ENCODE measurements around the gene TACC3.

TACC3 gene

GRCh38 chr4:1792832-1793495 lies 71.6 kb downstream of the TACC3 start, which contains the start of gene FGFR3:
Gene FGFR3, plus strand, starts transcription at chr4:1793293. Its CDS starts 642 bp downstream, at chr4:1793935.
- CTCF ChIA-PET = interaction anchor here (2.0 kb wide), 1 partner anchor 17 kb away, joined by 7 read pairs; no protein-coding TSS in a partner anchor
- peak within 1 kb of the TSS; percentile 91 for H3K27ac ChIP-seq
- TF ChIP-seq CTCF (conservative IDR thresholded peaks at IDR 0.05; ENCODE audit: low read depth) = no peak
- POLR2A ChIA-PET (ENCODE audit: low non-redundant PET) = interaction anchor here (1.0 kb wide), 1 partner anchor 12 kb away, joined by 3 read pairs; no protein-coding TSS in a partner anchor
- DNase-seq (ENCODE audit: low spot score) = peak; percentile 81

GRCh38 chr4:1793496-1793840 lies 72.1 kb downstream of the TACC3 start:
- DNase-seq (ENCODE audit: low spot score) = peak; percentile 28
- POLR2A ChIA-PET (ENCODE audit: low non-redundant PET) = interaction anchor here (1.0 kb wide), 1 partner anchor 13 kb away, joined by 3 read pairs; no protein-coding TSS in a partner anchor
- TF ChIP-seq CTCF (conservative IDR thresholded peaks at IDR 0.05; ENCODE audit: low read depth) = no peak

GRCh38 chr4:1793940-1794808 lies 72.9 kb downstream of the TACC3 start:
- ChIA-PET CTCF (interaction anchor here (0.5 to 2.2 kb wide), 5 partner anchors 16 to 96 kb away, joined by 3 to 12 read pairs (median 4); no protein-coding TSS in a partner anchor), POLR2A (ENCODE audit: low non-redundant PET) (no interaction called here)
- DNase-seq (ENCODE audit: low spot score) = no peak
- peak overlapping the region; percentile 91 for H3K27ac ChIP-seq
- TF ChIP-seq CTCF (conservative IDR thresholded peaks at IDR 0.05; ENCODE audit: low read depth) = no peak

More at GRCh38 chr4:1793496-1793840, 72.1 kb downstream of the TACC3 start:
- peak overlapping the region; percentile 91 for H3K27ac ChIP-seq
- CTCF ChIA-PET = interaction anchor here (0.5 to 2.2 kb wide), 3 partner anchors 17 to 45 kb away, joined by 4 to 12 read pairs (median 7); no protein-coding TSS in a partner anchor

Data from RWPE1 (cell line).